Measurements from ENCODE around the gene DIAPH1.
A peak's percentile ranks its signal among the peaks of the same experiment; 100 is the strongest.

The DIAPH1 gene

GRCh38 chr5:141597814-141598213 is 21.0 kb downstream of the DIAPH1 start:
- H3K4me3 ChIP-seq (ENCODE audit: low read length), result no peak overlapping the region
- H3K9me2 ChIP-seq (replicated peaks; ENCODE audit: control insufficient read depth, low read length), result no peaks in the 10 kb centered on the region
- 0 out of 2 replicates have a peak overlapping the region, but pooled peaks have one; percentile 2 for H3K4me2 ChIP-seq (ENCODE audit: low read length)
- peaks cover 3% of the 10 kb centered on the region; the same call in 1 of the 2 replicates for H3F3A ChIP-seq (ENCODE audit: control insufficient read depth, insufficient read depth)
- no peak overlapping the region for H3K27ac ChIP-seq (ENCODE audit: low read depth, low read length)
- peaks cover 48% of the 10 kb centered on the region for H3K4me1 ChIP-seq (ENCODE audit: control insufficient read depth, low read length)
- TF ChIP-seq CTCF (IDR thresholded peaks at IDR 0.05; ENCODE audit: low read depth, low read length, poor library complexity, severe bottlenecking) (no peak), EZH2phosphoT487 (IDR thresholded peaks at IDR 0.05; ENCODE audit: borderline replicate concordance, low read length) (no peak)
- peaks cover 10% of the 10 kb centered on the region; the same call in 1 of the 2 replicates for H3K36me3 ChIP-seq (ENCODE audit: control insufficient read depth, low read length)
- H3K79me2 ChIP-seq (ENCODE audit: control insufficient read depth, low read length), result peaks cover 65% of the 10 kb centered on the region
- H3K27me3 ChIP-seq (ENCODE audit: control insufficient read depth, low read length), result no peaks in the 10 kb centered on the region
- H4K20me1 ChIP-seq (ENCODE audit: control insufficient read depth, insufficient read depth, low read depth, low read length), result 0 out of 2 replicates have a peak, but pooled peaks cover 6% of the 10 kb centered on the region
- no peaks in the 10 kb centered on the region for H3K9me3 ChIP-seq (ENCODE audit: control insufficient read depth, insufficient read depth, low read length)

- H3K4me1 ChIP-seq (ENCODE audit: control insufficient read depth, low read length), result peaks cover 49% of the 10 kb centered on the region
Measured at GRCh38 chr5:141597394-141597793, 21.4 kb downstream of the DIAPH1 start.

GRCh38 chr5:141596867-141597266 is 21.9 kb downstream of the DIAPH1 start:
- peaks cover 13% of the 10 kb centered on the region; the same call in 1 of the 2 replicates for H3K36me3 ChIP-seq (ENCODE audit: control insufficient read depth, low read length)
- peaks cover 58% of the 10 kb centered on the region for H3K79me2 ChIP-seq (ENCODE audit: control insufficient read depth, low read length)
- no peak overlapping the region for H3K4me3 ChIP-seq (ENCODE audit: low read length)
- 0 out of 2 replicates have a peak overlapping the region, but pooled peaks have one; percentile 2 for H3K4me2 ChIP-seq (ENCODE audit: low read length)
- TF ChIP-seq EZH2phosphoT487 (IDR thresholded peaks at IDR 0.05; ENCODE audit: borderline replicate concordance, low read length), result no peak
- TF ChIP-seq CTCF (IDR thresholded peaks at IDR 0.05; ENCODE audit: low read depth, low read length, poor library complexity, severe bottlenecking), result no peak
- H3K4me1 ChIP-seq (ENCODE audit: control insufficient read depth, low read length), result peaks cover 51% of the 10 kb centered on the region
- peaks cover 8% of the 10 kb centered on the region; the same call in 1 of the 2 replicates for H3F3A ChIP-seq (ENCODE audit: control insufficient read depth, insufficient read depth)
- H3K27me3 ChIP-seq (ENCODE audit: control insufficient read depth, low read length), result no peaks in the 10 kb centered on the region
- no peaks in the 10 kb centered on the region for H3K9me2 ChIP-seq (replicated peaks; ENCODE audit: control insufficient read depth, low read length)
- H4K20me1 ChIP-seq (ENCODE audit: control insufficient read depth, insufficient read depth, low read depth, low read length), result 0 out of 2 replicates have a peak, but pooled peaks cover 6% of the 10 kb centered on the region
- no peak overlapping the region for H3K27ac ChIP-seq (ENCODE audit: low read depth, low read length)
- H3K9me3 ChIP-seq (ENCODE audit: control insufficient read depth, insufficient read depth, low read length), result no peaks in the 10 kb centered on the region

More at GRCh38 chr5:141597394-141597793, 21.4 kb downstream of the DIAPH1 start:
- peaks cover 61% of the 10 kb centered on the region for H3K79me2 ChIP-seq (ENCODE audit: control insufficient read depth, low read length)
- no peaks in the 10 kb centered on the region for H3K9me2 ChIP-seq (replicated peaks; ENCODE audit: control insufficient read depth, low read length)
- H4K20me1 ChIP-seq (ENCODE audit: control insufficient read depth, insufficient read depth, low read depth, low read length), result 0 out of 2 replicates have a peak, but pooled peaks cover 6% of the 10 kb centered on the region
- H3K36me3 ChIP-seq (ENCODE audit: control insufficient read depth, low read length), result peaks cover 10% of the 10 kb centered on the region; the same call in 1 of the 2 replicates
- peaks cover 8% of the 10 kb centered on the region; the same call in 1 of the 2 replicates for H3F3A ChIP-seq (ENCODE audit: control insufficient read depth, insufficient read depth)
- H3K27me3 ChIP-seq (ENCODE audit: control insufficient read depth, low read length), result no peaks in the 10 kb centered on the region
- H3K4me2 ChIP-seq (ENCODE audit: low read length), result 0 out of 2 replicates have a peak overlapping the region, but pooled peaks have one; percentile 2
- no peak overlapping the region for H3K4me3 ChIP-seq (ENCODE audit: low read length)
- H3K27ac ChIP-seq (ENCODE audit: low read depth, low read length), result no peak overlapping the region
- no peaks in the 10 kb centered on the region for H3K9me3 ChIP-seq (ENCODE audit: control insufficient read depth, insufficient read depth, low read length)
- TF ChIP-seq CTCF (IDR thresholded peaks at IDR 0.05; ENCODE audit: low read depth, low read length, poor library complexity, severe bottlenecking), result no peak
- no peak for TF ChIP-seq EZH2phosphoT487 (IDR thresholded peaks at IDR 0.05; ENCODE audit: borderline replicate concordance, low read length)

All from DOHH2 (cell line).